Activated CD4-positive, alpha-beta T cell treated with anti-CD3 and anti-CD28 coated beads, Interleukin-2, amount 50 U/mL, for 1 hour (primary cell): ENCODE results near the gene ANKS1B.

Source experiments
- DNase-seq: peaks from one replicate; pipeline ENCODE4 v3.0.0-alpha.2; 2020

The ANKS1B gene

DNA sequence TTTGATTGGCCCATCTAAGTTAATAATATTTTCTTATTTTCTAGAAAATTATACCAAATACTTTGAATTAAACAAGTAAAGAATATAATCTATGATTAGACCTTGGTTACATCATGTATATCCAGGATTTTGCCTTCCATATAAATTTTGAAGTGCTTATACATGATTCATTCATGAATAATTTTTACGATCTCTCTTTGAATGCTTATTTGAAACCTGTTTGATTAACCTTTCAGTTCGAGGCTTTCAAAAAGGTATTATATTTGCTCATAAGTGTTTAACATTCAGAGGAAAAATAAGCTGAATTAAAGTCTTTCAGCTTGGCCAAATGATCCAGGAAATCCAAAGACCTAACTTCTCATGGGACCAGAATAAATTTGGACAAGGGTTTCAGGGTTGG lies 832.4 kb downstream of the ANKS1B start:
- DNase-seq = no peak

DNA sequence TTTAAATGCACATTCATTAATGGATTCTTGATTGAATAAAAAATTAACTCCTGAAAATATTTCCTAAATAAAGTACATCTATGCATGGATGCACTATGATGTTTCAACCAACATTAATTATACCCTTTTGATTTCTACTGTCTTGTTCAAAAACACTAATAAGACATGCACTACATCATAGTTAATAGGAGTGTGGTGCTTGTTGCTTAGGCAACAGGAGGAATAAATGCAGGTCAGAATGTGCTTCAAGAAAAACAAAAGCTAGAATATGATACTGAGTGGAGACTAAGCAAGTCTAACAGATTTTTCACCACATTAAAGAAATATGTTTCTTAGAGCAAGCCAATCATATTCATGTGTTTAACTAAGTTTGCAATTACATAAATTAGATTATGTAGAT lies 833.0 kb downstream of the ANKS1B start:
- no peak for DNase-seq

DNA sequence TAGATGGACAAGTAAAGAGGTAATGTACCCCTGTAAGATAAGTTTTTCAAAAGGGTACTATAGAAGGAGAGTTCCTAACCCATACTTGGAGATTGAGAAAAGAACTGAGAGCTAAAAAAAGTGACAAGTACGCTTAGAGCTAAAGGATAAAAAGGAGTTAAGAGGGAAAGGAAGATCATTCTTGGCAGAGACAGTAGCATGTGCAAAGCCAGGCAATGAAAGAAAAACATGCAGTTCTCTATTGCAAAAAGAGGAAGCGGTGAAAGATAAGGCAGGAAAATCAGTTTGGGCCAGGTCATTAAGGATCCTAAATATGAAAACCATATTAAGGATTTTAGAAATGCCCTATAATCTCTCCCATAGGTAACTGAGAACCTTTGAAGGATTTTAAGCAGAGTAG lies 837.6 kb downstream of the ANKS1B start:
- no peak for DNase-seq

DNA sequence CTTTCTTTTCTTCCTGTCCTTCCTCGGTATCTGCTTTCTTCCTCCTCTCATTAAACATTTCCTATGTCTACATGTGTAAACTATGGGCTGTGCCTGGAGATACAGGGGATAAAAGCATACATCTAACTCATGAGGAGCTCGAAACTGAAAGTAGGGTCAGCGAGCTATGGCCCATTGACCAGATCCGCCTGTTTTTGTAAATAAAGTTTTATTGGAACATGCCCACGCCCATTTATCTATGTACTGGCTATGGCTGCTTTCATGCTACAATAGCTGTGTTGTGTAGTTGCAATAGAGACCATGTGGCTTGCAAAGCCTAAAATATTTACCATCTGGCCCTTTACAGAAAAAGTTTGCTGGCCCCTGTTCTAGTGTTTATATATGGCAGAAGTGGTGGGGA lies 838.0 kb downstream of the ANKS1B start:
- DNase-seq = no peak

DNA sequence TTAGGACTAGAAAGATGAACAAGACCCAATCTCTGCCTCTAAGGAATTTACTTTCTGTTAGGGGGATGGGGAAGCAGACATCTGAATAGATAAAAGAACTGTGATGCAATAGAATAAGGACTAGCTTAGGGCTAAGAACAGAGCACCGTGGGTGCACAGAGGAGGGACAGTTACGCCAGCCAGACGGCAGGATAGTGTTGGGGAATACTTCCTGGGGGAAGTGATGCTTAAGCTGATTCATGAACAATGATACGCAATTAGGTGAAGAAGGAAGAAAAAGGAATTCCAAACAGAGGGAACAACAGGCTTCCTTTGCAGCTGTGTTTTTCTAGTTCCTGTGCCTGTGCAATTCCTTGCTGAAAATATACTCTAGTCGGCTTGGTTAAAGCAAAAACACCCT lies 838.6 kb downstream of the ANKS1B start:
- DNase-seq = no peak

DNA sequence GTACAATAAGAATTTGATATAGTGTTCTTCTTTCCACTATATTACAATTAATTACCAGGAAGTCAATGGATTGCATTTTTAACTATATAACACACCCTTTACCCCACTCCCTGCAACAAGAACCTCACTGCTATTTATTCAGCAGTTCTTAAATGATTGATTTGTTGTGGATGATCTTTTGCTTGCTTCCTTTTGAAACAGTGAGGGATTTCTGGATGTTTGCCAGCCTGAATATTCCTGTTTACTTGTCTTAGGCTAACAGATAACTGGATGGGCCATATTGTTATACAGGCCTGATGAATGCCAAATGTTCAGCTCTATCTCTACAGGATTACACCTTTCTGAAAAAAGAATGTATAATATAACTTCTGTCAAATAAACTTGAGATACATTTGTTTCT lies 842.1 kb downstream of the ANKS1B start:
- DNase-seq = no peak

DNA sequence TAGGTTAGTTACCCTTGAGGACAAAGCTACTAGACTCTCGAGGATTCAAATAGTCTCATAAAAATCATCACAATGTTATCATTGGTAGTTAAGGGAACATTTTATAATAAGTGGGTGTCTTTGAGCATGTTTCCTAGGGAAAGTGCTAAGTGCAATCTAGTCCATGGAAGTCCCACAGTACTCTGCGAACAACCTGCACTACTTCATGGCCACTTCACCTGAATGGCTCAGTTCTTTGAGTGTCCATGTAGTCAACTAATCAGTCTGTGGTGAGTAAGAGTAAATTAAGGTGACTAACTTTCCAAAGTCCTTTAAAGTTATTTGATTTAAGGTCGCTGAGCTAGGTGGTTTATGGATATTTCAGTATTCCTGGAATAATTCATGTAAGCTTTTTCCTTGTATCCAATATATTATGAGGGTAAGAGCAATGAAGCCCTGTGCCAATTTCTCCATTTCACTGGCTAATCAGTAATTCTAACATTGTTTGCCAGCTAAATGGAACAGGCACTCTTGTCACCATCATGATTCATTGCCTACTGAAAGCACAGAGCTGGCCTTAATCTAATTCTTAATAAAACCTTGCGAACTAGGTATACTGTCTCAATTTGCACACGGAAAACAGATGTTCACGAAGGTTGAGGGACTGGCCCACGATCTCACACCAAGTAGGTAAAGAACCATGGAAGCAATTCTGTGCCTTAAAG lies 844.6 kb downstream of the ANKS1B start:
- DNase-seq = no peak

DNA sequence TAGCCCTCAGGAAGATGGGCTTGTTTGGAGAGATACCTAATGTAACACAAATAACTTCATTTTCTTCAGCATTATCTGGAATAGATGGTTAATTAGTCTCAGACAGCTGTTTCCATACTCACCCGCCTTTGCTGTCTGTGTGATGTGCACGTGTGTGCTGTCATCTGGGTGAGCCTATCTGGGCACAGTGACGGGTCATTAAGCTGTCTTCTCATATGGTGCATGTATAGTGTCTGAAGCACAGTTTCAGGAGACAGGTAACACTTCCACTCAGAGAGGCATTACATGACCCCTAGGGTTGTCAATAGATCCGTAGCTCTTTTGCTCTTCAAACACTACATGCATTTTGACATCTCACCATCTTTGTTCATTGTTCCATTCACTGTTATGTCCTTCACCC lies 846.3 kb downstream of the ANKS1B start:
- no peak for DNase-seq

DNA sequence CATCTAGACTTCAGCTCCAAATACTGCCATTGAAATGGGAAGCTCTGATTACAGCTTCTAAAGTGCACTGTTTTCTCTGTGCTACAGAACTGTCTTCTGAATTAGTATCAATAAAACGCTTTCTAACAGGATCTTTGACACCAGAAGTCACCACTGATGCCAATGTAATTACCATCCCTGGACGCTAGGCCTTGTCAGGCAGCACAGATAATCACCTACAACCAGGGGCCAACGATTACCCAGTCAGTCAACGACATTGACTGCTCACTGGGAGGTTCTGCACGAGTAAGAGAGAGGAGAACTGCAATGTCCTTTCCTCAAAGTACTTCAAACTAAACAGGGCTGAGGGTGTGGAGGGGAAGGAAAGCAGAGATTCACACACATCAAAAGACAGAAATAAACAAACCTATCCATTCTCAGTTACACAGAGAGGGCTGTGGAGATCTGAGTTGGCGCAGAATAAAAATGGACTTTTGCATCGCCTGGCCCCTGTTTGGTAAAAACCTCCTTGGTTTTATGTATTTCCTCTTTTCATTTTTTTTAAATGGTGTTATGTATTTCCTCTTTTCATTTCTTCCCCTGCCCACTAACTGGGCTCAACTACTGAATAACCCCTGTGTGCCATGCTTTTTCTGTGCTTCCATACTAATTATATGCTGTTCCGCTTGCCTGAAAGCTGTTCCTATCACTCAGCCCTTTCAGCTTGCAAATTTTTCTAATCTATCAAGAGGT lies 847.4 kb downstream of the ANKS1B start:
- DNase-seq = no peak

DNA sequence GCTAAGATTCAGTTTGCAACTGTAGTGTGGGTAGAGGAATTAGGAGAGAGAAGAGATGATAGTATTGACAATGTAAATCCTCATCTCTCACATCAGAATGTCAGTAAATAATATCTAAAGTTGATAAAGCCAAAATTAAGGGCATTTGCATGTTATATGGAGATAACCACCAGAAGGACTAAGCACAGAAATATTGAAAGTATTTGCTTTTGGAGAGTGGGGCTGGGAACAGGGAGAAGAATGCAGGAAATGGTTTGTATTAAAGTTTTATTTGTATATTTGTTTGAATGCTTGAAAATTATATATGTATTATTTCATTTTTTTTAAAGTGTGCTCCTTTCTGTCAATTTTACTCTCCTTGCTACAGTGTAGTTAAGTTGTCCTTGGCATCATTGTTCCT lies 848.2 kb downstream of the ANKS1B start:
- DNase-seq = no peak

DNA sequence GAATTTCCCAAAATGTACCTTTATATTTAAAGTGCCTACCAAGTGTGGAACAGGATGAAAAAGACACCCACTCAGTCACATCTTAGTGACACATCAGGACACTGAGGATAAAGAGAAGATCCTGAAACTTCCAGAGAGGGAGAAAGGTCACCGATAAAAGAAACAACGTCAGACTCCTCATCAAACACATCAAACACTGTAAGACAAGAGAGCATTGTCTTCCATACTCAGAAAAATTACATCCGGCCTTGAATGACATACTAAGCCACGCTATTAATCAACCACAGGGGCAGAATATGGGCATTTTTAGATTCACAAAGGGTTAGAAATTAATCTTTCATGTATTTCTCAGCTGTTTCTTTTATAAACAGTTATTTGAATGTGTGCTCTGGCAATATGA lies 849.4 kb downstream of the ANKS1B start:
- no peak for DNase-seq

DNA sequence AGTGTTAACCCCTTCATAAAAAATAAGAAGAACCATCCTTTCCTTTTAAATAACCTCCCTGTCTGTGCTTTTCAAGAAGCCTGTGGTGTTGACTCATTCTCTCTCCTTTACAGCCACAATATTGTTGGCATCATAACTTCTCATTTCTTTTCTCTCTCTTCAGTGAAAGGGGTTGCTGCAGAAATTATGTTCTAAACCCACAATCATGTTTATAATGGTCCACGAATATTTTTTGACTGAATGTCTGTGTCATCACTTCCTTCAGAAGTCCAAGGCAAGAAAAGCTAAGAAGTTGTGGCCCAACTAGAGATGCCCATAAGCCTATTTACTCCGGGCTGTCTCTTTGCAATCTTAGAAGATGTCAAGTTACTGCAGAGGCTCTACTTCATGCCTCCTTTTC lies 851.3 kb downstream of the ANKS1B start:
- DNase-seq = no peak

DNA sequence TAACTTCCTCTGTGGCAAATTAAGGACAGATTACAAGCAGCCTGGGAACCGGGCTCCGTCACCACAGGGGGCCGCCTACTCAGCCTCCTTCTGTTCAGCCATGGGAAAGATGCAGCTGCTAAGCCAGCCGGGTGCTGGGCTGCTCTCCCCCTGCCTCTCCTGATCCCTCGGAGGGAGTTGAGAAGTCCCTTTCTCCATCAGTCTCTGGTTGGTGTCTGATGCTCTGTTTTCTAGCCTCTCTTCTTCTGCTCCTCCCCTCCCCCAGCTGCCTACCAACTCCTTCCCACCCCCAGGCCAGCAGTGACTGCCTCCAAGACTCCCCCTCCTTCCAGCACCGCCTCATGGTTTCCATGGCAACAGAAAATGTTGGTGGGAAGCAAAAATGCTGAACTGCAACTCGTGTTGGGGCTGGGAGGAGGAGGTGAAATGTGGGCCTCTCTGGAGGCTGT lies 853.0 kb downstream of the ANKS1B start:
- no peak for DNase-seq

DNA sequence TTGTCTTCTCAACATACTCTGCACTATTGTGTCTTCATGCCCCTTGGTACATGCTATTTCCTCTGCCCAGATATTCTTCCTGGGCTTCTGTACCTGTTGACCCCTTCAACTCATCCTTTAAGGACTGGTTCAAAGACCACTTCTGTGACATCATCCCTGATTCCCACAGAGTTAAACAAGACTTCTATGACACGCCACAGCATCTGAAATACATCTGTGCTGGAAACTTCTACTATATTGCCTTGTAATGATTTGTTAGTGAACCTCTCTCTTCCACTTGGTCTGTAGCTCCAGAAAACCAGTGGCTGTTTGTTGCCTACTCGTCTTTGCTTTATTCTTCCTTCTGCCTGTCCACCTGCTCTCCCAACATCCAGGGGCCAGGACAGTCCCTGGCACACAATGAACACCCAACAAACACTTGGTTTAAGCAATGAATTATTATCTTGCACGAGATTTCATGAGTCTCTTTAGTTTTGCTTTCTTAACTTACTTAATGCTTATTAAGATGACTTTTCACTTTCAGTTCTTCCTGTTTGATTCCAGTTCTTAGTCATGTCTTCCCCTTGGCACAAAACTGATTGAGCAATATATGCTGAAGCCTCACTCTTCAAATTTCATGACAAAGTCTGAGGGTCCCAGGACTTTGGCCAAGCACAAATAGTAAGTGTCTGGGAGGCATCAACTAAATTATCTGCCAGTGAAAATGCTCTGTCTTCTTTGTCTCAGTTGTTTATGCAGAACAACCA lies 853.8 kb downstream of the ANKS1B start:
- no peak for DNase-seq

DNA sequence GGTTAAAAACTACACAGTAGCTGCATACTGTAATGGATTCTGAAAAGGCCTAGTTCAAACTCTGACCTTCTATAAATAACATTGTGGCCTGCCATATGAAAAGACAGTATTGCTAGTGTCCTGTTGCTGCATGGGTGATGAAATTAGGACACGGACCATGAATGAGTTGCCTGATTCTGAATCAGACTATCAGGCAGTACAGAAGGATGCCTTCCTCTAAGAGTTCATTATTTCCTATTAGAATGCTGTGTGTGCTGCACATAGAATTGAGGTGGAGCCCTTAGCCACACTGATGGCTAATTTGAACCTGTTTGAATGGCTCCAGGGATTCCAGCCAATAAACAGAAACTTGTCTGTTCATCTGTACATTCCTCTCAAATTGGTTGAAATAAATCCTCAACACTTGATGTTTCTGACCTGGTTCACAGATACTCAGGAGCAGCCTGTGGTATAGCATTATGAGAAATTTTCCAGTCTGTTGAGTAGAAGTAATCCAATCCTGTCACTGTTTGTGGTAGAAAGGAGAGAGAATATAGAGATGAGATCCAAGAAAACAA lies 856.4 kb downstream of the ANKS1B start:
- DNase-seq = no peak

DNA sequence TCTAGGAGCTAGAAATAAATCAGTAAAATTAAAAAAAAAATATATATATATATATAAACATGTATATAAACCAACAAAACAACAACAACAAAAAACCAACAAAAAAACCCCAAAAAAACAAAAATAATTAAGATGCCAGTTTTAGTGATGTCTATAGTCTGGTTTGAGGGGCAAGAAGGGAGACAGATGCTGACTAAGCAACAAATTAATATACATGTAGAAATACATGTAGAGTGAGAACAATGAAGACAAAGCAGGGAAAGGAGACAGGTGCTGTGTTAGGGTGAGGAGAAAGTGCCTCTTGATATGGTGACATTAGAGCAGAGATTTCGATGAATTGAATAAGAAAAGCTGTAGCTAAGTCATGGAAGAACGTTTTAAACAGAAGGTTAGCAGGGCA lies 861.8 kb downstream of the ANKS1B start:
- DNase-seq = no peak

DNA sequence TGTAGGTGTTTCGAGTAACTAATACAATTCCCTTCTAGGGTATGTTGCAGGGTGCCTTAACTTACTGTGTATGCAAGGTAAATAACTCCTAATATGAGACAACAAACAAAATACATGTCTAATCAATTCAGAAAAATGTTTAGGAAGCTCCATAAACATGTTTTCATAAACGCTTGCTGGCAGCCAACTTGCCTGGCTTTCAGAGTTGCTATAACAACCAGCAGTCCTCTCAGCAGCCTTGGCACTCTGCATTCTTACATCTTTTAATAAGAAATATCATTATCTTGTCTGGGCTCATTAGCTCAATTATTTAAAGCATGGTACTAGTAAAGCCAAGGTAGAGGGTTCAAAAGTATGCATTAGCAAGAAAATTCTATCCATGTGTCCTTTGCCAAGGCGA lies 862.2 kb downstream of the ANKS1B start:
- DNase-seq = no peak

DNA sequence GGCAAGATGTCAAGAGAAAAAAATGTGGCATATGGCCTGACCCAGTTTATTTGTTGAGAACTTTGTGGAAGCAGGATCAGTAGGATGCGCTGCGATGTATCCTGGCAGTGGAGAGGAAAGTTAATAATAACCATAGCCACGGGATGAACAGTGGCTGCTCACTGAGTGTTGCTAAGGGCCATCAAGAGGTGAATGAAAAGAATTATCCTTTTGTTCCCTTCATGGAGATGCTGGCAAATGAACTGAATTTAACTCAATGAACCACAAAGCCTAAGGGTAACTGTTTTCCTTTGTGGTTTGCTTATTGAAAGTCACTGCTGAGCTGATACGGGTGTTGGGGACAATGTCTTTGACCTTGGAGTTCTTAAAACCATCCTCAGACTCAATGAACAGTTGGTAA lies 863.2 kb downstream of the ANKS1B start:
- DNase-seq = no peak

DNA sequence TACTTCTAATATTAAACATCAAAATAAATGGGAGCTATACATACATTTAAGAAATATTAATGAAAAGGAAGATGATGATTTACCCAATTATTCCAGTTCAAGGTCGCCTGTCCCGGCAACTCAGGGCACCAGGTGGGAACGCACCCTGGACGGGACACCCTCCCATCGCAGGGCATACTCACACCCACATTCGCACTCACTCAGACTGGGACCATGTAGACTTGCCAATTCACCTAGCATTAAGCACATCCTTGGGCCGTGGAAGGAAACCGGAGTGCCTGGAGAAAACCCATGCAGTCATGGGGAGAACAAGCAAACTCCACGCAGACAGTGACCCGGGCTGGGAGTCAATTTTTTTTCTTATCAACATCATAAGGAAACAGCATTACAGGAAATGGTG lies 864.8 kb downstream of the ANKS1B start:
- no peak for DNase-seq

DNA sequence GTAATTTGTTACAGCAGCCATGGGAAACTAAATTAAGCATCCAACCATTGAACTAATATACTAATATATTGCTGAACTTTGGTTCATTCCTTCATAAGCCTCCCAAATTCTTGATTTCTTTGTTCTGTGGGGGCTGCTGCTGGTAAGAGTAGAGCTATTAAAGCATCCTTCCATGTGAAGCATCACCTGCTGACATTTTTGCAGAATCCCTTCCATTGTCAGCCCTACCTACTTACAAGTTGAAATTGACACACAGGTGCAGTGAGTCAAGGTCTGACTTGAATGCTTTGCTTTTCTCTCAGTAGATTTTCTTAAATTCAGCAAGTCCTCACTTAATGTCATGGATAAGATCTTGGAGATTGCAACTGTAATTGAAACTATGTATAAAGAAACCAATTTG lies 865.3 kb downstream of the ANKS1B start:
- no peak for DNase-seq

DNA sequence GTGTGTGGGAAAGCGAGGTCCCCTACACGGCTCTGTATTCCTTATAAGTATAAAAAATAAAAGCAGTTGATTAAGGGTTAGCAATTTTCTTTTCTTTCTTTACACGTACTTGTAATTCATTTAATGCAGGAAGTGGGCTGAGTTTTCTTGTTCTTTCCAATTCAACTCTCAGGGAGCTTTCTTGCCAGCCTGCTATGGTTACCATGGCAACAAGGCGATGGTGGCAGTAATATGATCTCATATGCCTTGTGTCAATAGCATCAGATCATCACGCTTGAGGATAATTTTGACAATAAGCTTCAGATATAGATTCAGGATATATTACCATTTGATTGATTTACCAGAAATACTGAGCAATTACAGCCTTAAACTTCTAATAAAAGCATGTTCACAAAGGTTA lies 873.1 kb downstream of the ANKS1B start:
- DNase-seq = no peak

DNA sequence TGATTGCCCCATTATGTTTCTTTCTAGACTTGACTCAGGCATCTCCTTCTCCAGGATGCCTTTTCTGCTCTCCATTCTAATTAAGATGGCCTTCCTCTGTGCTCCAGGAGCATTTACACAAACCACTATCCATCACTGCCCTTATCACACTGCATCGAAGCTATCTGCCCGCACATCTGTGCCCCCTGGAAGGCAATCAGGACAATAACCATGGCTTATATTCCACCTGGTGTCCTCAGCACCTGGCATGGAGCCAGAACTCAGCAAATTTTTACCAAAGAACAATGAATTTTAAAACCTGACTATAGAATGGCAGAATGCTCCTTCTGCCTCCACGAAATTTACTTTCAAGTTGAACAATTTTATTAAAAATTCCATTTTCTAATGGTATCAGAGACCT lies 873.9 kb downstream of the ANKS1B start:
- DNase-seq = no peak

DNA sequence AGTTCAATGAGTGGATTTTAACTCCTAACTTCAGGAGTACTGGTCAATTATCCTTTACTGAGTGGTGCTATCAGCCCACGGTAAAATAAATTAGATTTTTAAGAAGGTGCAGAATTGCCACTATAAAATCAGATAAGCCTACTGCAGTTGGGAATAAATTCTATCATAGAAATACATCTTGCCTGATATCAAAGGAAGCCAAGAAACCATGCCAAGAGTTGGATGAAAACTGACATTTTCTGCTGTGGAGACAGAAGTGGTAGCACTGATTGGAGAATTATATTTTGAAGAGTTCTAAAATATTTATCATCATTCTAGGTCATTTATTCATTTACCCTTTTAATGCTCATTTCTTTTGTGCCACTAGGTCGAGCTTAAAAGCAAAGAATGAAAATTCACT lies 874.5 kb downstream of the ANKS1B start:
- DNase-seq = no peak

DNA sequence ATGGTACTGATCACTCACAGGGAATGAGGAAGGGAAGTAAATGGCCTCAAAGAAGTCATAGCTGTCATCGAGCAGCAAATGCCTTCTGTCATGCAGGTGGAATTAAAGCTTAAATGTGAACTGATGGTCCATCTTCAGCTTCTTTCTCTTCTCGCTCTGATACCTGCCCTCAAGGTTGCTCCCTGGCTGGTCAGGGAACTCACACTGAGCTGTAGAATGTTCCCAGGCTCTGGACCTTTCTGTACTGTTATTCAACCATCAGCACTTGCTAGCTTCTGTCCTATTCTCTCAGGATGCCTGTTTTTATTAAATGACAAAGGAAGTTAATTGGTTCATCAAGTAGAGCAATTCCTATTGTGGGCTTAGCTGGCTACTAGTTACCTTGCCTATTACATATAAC lies 875.8 kb downstream of the ANKS1B start:
- DNase-seq = no peak
